Endothelial cell of umbilical vein (primary cell): ENCODE results near the gene POLR2H.

ENCODE experiments used
- CTCF ChIP-seq, 2 donors: IDR thresholded peaks; 1 replicate in 1 of 2; 2 replicates in 1 of 2; pipeline ENCODE4 v1.5.1; 2011; ENCODE audit warnings: low read length in 2 of 2, mild to moderate bottlenecking in 2 of 2, moderate library complexity in 2 of 2, control low read depth in 1 of 2, inconsistent platforms in 1 of 2, low read depth in 1 of 2; ENCODE audit not compliant: insufficient read depth in 1 of 2; ENCODE audit errors: extremely low read depth in 1 of 2
- EZH2 ChIP-seq: IDR thresholded peaks from 2 replicates; pipeline ENCODE4 v1.6.1; 2012; ENCODE audit warnings: borderline replicate concordance, low read depth, mild to moderate bottlenecking, moderate library complexity, low read length, inconsistent platforms; ENCODE audit not compliant: severe bottlenecking
- POLR2A ChIP-seq: IDR thresholded peaks from 2 replicates; pipeline ENCODE4 v1.6.1; 2012; ENCODE audit warnings: low read depth, mild to moderate bottlenecking, control low read depth, low read length
- POLR2AphosphoS5 ChIP-seq: IDR thresholded peaks from 2 replicates; pipeline ENCODE4 v1.6.1; 2012; ENCODE audit warnings: low read depth, mild to moderate bottlenecking, control low read depth, low read length, moderate library complexity; ENCODE audit not compliant: insufficient read depth

DNA sequence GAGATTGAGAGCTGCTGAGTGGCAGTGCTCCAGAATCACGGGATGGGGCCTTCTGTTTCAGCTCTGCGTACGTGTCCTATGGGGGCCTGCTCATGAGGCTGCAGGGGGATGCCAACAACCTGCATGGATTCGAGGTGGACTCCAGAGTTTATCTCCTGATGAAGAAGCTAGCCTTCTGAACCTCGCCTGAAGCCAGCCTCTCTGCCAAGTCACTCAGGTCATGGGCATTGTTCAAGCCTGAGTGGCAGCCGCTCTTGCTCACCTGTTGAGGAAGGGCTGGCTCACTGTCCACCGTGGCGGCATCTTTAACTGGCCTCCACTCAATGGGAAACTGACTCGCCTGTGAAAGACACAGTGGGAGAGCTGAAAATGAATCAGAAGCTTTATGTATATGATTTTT is 6.6 kb downstream of the POLR2H start:
- TF ChIP-seq POLR2A (no peak), EZH2 (no peak), CTCF (IDR thresholded peaks at IDR 0.05; ENCODE audit: extremely low read depth in 1 of 2, insufficient read depth in 1 of 2, low read depth in 1 of 2, low read length in 2 of 2) (no peak), POLR2AphosphoS5 (no peak)
